NB4 (cell line): ENCODE data around the gene PITPNC1.

Experiments
- DNase-seq: peaks from one replicate; pipeline ENCODE4 v3.0.0; 2010; ENCODE audit warnings: low read depth
- H3K4me3 ChIP-seq: one replicate; pipeline ENCODE4 v1.5.1; 2011; ENCODE audit warnings: mild to moderate bottlenecking, low read depth, low read length, moderate library complexity
- MYC ChIP-seq: IDR thresholded peaks from 2 replicates; pipeline ENCODE4 v1.6.1; 2011; ENCODE audit warnings: low read depth, low read length
- POLR2A ChIP-seq: IDR thresholded peaks from 2 replicates; pipeline ENCODE4 v1.6.1; 2011; ENCODE audit warnings: mild to moderate bottlenecking; ENCODE audit not compliant: insufficient read length; ENCODE audit errors: extremely low read depth
- TF ChIP-seq, protein P1 (sequence below): IDR thresholded peaks from one replicate; pipeline ENCODE4 v1.5.1; 2012; ENCODE audit warnings: low read depth, low read length
- TF ChIP-seq, protein P2 (sequence below): IDR thresholded peaks from 2 replicates; pipeline ENCODE4 v1.6.1; 2011; ENCODE audit warnings: low read depth, low read length

The PITPNC1 gene

DNA sequence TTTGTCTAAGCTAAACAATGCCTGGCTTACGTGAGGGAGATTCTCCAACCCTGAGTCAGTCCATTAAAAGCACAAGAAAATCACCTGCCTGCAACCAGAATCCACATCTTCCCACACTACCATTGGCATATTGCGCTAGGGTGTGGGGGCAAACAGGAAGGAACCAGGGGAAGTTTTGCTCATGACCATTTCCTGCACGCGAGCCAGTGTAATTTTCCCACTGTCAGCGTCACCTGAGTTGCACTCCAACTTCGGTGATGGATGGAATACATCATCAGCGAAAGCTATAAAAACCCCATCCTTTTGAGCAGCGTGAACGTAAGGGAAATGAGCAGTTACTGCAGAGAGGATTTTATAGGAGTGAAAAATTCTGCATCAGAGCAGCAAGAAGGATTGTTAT lies 172.7 kb downstream of the PITPNC1 start:
- H3K4me3 ChIP-seq = no peak overlapping the region
- DNase-seq = no peak
- TF ChIP-seq POLR2A = no peak
- TF ChIP-seq, protein P1, sequence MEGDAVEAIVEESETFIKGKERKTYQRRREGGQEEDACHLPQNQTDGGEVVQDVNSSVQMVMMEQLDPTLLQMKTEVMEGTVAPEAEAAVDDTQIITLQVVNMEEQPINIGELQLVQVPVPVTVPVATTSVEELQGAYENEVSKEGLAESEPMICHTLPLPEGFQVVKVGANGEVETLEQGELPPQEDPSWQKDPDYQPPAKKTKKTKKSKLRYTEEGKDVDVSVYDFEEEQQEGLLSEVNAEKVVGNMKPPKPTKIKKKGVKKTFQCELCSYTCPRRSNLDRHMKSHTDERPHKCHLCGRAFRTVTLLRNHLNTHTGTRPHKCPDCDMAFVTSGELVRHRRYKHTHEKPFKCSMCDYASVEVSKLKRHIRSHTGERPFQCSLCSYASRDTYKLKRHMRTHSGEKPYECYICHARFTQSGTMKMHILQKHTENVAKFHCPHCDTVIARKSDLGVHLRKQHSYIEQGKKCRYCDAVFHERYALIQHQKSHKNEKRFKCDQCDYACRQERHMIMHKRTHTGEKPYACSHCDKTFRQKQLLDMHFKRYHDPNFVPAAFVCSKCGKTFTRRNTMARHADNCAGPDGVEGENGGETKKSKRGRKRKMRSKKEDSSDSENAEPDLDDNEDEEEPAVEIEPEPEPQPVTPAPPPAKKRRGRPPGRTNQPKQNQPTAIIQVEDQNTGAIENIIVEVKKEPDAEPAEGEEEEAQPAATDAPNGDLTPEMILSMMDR = no peak
- TF ChIP-seq MYC = no peak
- TF ChIP-seq, protein P2, sequence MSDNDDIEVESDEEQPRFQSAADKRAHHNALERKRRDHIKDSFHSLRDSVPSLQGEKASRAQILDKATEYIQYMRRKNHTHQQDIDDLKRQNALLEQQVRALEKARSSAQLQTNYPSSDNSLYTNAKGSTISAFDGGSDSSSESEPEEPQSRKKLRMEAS = no peak

DNA sequence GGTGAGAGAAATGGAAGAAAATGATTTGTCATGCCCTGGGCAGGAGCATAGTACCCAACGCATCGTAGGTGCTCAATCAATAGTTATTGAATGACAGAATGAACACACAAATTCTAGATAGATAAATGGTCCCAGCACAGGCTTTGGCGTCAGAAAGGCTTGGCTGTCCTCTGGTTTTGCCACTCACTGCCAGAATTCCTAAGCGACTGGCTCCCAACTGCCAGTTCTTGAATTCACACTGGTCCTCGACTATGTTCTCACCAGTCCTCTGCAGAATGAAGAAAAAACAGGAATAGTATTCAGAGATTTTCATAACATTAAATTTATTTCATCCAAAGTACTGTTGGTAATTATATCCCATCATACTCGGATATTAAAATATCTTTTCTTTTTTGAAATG lies 177.6 kb downstream of the PITPNC1 start:
- no peak overlapping the region for H3K4me3 ChIP-seq
- TF ChIP-seq MYC (no peak), POLR2A (no peak)
- DNase-seq = no peak

DNA sequence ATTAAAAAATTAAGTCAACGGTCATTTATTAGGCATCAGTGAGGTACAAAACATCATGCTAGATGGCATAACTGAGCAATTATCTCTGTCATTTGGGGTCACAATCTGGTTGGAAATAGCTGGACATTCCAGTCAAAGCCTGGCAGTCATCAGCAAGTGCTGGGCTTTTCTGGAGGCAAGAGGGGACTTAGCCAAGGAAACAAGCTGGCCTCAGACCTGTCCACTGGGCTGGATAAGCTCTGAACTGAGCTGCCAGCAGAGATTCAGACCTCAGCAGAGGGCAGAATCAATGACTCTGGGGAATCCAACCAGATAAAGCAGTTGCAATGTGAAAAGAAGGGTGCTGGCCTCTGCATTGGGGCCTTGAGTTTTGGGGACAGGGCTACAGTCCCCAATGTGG lies 178.8 kb downstream of the PITPNC1 start:
- TF ChIP-seq MYC = no peak
- TF ChIP-seq, protein P1 = no peak
- TF ChIP-seq POLR2A = no peak
- TF ChIP-seq, protein P2 = no peak
- no peak for DNase-seq
- no peak overlapping the region for H3K4me3 ChIP-seq

DNA sequence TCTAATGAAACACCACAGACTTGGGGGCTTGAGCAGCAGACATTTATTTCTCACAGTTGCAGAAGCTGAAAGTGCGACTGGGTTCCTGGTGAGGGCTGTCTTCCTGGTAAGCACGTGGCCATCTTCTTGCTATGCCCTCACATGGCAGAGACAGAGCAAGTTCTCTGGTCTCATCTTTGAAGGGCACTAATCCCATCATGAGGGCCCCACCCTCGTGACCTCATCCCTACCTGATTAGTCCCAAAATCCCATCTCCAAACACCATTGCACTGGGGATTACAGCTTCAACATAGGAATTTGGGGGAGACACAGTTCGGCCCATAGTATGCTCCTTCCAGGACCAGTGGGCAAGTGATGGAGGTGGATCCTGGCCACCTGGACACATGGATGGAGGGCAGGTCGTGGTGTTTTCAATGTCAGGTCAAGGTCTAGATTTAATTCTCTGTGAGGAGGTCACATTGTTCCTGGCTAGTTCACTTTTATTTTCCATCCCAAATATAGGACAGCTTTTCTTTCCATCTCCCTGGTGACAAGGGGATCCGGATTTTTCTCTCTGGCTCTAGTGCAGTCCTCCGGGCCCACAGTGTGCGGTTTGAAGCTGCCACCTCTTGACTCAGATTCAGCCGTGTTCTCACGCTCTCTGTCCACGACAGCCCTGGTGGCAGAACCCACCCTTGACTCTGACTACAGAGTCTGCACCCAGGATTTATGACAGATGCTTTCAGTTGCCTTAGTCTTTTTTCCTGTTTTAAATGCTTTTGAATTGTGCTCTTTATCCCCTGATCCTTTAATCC lies 180.2 kb downstream of the PITPNC1 start:
- TF ChIP-seq, protein P1 = no peak
- no peak for TF ChIP-seq MYC
- TF ChIP-seq, protein P2 = no peak
- TF ChIP-seq POLR2A = no peak
- H3K4me3 ChIP-seq = no peak overlapping the region
- no peak for DNase-seq

DNA sequence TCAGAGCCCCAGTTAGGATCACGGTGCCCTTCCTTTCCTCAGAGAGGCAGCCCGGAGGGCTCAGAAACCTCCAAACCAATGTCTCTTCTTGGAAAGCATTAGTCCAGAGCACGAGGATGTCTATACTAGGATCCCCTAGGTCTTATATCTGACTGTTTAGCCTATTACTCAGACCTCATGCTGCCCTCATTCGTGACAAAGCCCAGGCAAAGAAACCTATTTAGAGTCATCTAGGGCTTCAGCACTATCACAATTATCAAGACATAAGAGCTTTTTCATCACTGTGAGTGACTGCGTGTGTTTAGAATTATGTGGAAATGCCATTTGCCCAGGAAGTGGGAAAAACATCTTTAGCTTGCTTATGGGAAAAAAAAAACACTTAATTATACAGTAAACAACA lies 180.8 kb downstream of the PITPNC1 start:
- no peak overlapping the region for H3K4me3 ChIP-seq
- TF ChIP-seq POLR2A (no peak), MYC (no peak)
- TF ChIP-seq, protein P2 = no peak
- TF ChIP-seq, protein P1 = no peak

DNA sequence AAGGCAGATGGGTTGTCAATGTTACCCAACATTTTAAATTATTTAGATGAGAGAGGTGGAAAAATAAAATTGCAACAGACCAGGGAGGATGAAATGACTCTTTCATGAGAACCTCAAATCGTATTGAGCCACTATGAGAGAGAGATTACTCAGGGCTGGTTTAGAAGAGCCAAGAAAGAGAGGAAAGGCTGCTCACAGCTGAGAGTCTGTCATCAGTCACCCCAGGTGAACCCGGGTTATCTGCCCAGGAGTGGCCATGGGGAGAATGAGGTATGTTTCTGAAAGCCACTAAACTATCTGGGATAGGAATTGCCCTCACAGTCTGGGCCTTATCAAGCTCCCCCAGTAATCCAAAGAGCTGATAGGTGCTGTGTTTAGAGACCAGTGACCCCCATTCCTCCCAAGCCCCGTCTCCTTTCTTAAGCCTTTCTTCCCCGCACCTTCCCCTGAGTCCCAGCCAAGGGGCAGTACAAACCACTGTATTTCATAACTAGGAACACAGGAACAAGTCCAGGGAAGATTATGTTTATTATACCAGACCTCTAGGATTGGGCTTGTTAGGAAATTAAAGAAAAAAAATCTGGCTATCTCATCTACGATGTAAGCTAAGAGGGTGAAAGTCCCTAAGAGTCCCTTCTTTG lies 181.8 kb downstream of the PITPNC1 start:
- DNase-seq = no peak
- H3K4me3 ChIP-seq = no peak overlapping the region
- TF ChIP-seq MYC = no peak
- no peak for TF ChIP-seq POLR2A
- TF ChIP-seq, protein P2 = no peak
- TF ChIP-seq, protein P1 = no peak

More for the DNA sequence above, 180.8 kb downstream of the PITPNC1 start:
- DNase-seq = no peak
